H9 (cell line): ENCODE data around the gene KIF26B. TPM values are rescaled to one million over a fixed set of nuclear protein-coding genes. Genes with fewer than 3 reads are reported as not detected.

ENCODE experiments used
- DNase-seq: peaks from one replicate; pipeline ENCODE4 v3.0.0-alpha.2; 2017
- H2AFZ ChIP-seq: one replicate; pipeline ENCODE4 v1.6.1; 2013; ENCODE audit warnings: mild to moderate bottlenecking, low read length, control low read depth, moderate library complexity
- H2AK5ac ChIP-seq: 2 replicates; pipeline ENCODE4 v1.6.1; 2013; ENCODE audit warnings: low read length, control low read depth, mixed read lengths; ENCODE audit not compliant: insufficient read length
- H2BK120ac ChIP-seq: one replicate; pipeline ENCODE4 v1.6.1; 2013; ENCODE audit warnings: low read depth, mild to moderate bottlenecking, low read length, control low read depth, inconsistent platforms; ENCODE audit not compliant: poor library complexity, severe bottlenecking
- H2BK12ac ChIP-seq: 2 replicates; pipeline ENCODE4 v1.6.1; 2013; ENCODE audit warnings: low read length, control low read depth, mixed read lengths, low read depth; ENCODE audit not compliant: insufficient read length
- H2BK15ac ChIP-seq: 2 replicates; pipeline ENCODE4 v1.6.1; 2013; ENCODE audit warnings: low read depth, low read length, control low read depth
- H2BK20ac ChIP-seq: one replicate; pipeline ENCODE4 v1.6.1; 2013; ENCODE audit warnings: low read depth, mild to moderate bottlenecking, low read length, control low read depth, inconsistent platforms; ENCODE audit not compliant: poor library complexity, severe bottlenecking
- H2BK5ac ChIP-seq: 2 replicates; pipeline ENCODE4 v1.6.1; 2013; ENCODE audit warnings: low read length, control low read depth, mixed read lengths; ENCODE audit not compliant: insufficient read length
- H3K14ac ChIP-seq: 2 replicates; pipeline ENCODE4 v1.6.1; 2013; ENCODE audit warnings: low read length, control low read depth; ENCODE audit not compliant: insufficient read depth
- H3K18ac ChIP-seq: 2 replicates; pipeline ENCODE4 v1.6.1; 2013; ENCODE audit warnings: low read depth, mild to moderate bottlenecking, mixed read lengths, low read length, control low read depth; ENCODE audit not compliant: insufficient read length
- H3K23ac ChIP-seq: 2 replicates; pipeline ENCODE4 v1.6.1; 2013; ENCODE audit warnings: low read length, control low read depth, mixed read lengths, low read depth; ENCODE audit not compliant: insufficient read length
- H3K23me2 ChIP-seq: 2 replicates; pipeline ENCODE4 v1.6.1; 2013; ENCODE audit warnings: low read depth, mild to moderate bottlenecking, mixed read lengths, low read length, control low read depth; ENCODE audit not compliant: insufficient read length, poor library complexity, severe bottlenecking
- H3K27ac ChIP-seq: 2 replicates; pipeline ENCODE4 v1.5.1; 2013; ENCODE audit warnings: low read length, control low read depth, mixed read lengths, low read depth; ENCODE audit not compliant: insufficient read length
- H3K27me3 ChIP-seq: 2 replicates; pipeline ENCODE4 v1.6.1; 2013; ENCODE audit warnings: low read length, control low read depth, inconsistent platforms; ENCODE audit not compliant: insufficient read depth
- H3K4ac ChIP-seq: 2 replicates; pipeline ENCODE4 v1.6.1; 2013; ENCODE audit warnings: low read depth, mild to moderate bottlenecking, control low read depth, inconsistent platforms, low read length, moderate library complexity
- H3K4me1 ChIP-seq: 2 replicates; pipeline ENCODE4 v1.6.1; 2013; ENCODE audit warnings: low read length, control low read depth, inconsistent platforms; ENCODE audit not compliant: insufficient read depth
- H3K4me2 ChIP-seq: 2 replicates; pipeline ENCODE4 v1.6.1; 2013; ENCODE audit warnings: low read length, control low read depth, mixed read lengths; ENCODE audit not compliant: insufficient read length, insufficient read depth
- H3K56ac ChIP-seq: 2 replicates; pipeline ENCODE4 v1.6.1; 2013; ENCODE audit warnings: low read depth, mild to moderate bottlenecking, mixed read lengths, low read length, control low read depth; ENCODE audit not compliant: insufficient read length
- H3K79me1 ChIP-seq: 2 replicates; pipeline ENCODE4 v1.6.1; 2013; ENCODE audit warnings: low read depth, mild to moderate bottlenecking, moderate library complexity, low read length, control low read depth, inconsistent platforms; ENCODE audit not compliant: insufficient read depth, poor library complexity, severe bottlenecking
- H3K79me2 ChIP-seq: 2 replicates; pipeline ENCODE4 v1.6.1; 2013; ENCODE audit warnings: low read length, control low read depth, inconsistent platforms; ENCODE audit not compliant: insufficient read depth
- H3K9ac ChIP-seq: 2 replicates; pipeline ENCODE4 v1.6.1; 2013; ENCODE audit warnings: low read length, control low read depth, mixed read lengths; ENCODE audit not compliant: insufficient read length; ENCODE audit errors: extremely low read depth
- H3K9me3 ChIP-seq: one replicate; pipeline ENCODE4 v1.6.1; 2013; ENCODE audit warnings: low read depth, low read length, inconsistent platforms; ENCODE audit not compliant: control insufficient read depth
- H3T11ph ChIP-seq: one replicate; pipeline ENCODE4 v1.6.1; 2013; ENCODE audit warnings: mild to moderate bottlenecking, low read length, control low read depth, inconsistent platforms
- H4K20me1 ChIP-seq: one replicate; pipeline ENCODE4 v1.6.1; 2013; ENCODE audit not compliant: control insufficient read depth, insufficient read length, insufficient read depth
- H4K5ac ChIP-seq: 2 replicates; pipeline ENCODE4 v1.6.1; 2013; ENCODE audit warnings: low read depth, mild to moderate bottlenecking, mixed read lengths, low read length, control low read depth; ENCODE audit not compliant: insufficient read length
- H4K8ac ChIP-seq: replicated peaks from 2 replicates; pipeline ENCODE4 v1.6.1; 2013; ENCODE audit warnings: low read length, control low read depth, mixed read lengths, low read depth; ENCODE audit not compliant: insufficient read length
- H4K91ac ChIP-seq: 2 replicates; pipeline ENCODE4 v1.6.1; 2013; ENCODE audit warnings: low read depth, mild to moderate bottlenecking, moderate library complexity, mixed read lengths, low read length, control low read depth; ENCODE audit not compliant: insufficient read length
- H3K27ac Mint-ChIP-seq, 3 experiments: 2 replicates in 2 of 3; 3 replicates in 1 of 3; pipeline ENCODE4 v1.8.0; 2020 to 2021; ENCODE audit warnings: mixed read lengths in 3 of 3, mild to moderate bottlenecking in 1 of 3, moderate library complexity in 1 of 3
- H3K27me3 Mint-ChIP-seq: 2 replicates; pipeline ENCODE4 v1.8.0; 2021; ENCODE audit warnings: low read depth, mild to moderate bottlenecking, moderate library complexity, mixed read lengths
- H3K36me3 Mint-ChIP-seq, 3 experiments: 2 replicates in 2 of 3; 3 replicates in 1 of 3; pipeline ENCODE4 v1.8.0; 2020 to 2021; ENCODE audit warnings: low read depth in 3 of 3, mixed read lengths in 3 of 3; ENCODE audit not compliant: insufficient read depth in 1 of 3
- H3K4me1 Mint-ChIP-seq, 2 experiments: 2 replicates each; pipeline ENCODE4 v1.8.0; 2020; ENCODE audit warnings: mixed read lengths in 2 of 2
- H3K4me3 Mint-ChIP-seq, 2 experiments: 2 replicates in 1 of 2; 3 replicates in 1 of 2; pipeline ENCODE4 v1.8.0; 2020 to 2021; ENCODE audit warnings: mild to moderate bottlenecking in 2 of 2, mixed read lengths in 2 of 2, moderate library complexity in 1 of 2
- H3K9me3 Mint-ChIP-seq, 2 experiments: 2 replicates in 1 of 2; 3 replicates in 1 of 2; pipeline ENCODE4 v1.8.0; 2020; ENCODE audit warnings: mild to moderate bottlenecking in 2 of 2, mixed read lengths in 2 of 2, moderate library complexity in 1 of 2
- WGBS: extraction: QIAGEN DNeasy Blood & Tissue Kit; methylation state at CpG from one replicate; pipeline ENCODE4 v1.1.7; 2013; ENCODE audit warnings: missing lambda C conversion rate, low lambda C conversion rate, mixed read lengths; ENCODE audit not compliant: insufficient read length; ENCODE audit errors: extremely low coverage; 5-methylcytosine and 5-hydroxymethylcytosine counted together
- total RNA-seq: library from RNA; stranded (reverse); gene quantifications from 2 replicates; pipeline ENCODE4 v1.2.1, GENCODE V29; 2021
- TF ChIP-seq, protein P1 (sequence below): fragments of 200-600 bp; sonication (generic); conservative IDR thresholded peaks from 3 replicates; pipeline ENCODE4 v1.8.0; 2021; ENCODE audit warnings: antibody characterized with exemption, mild to moderate bottlenecking

Gene KIF26B
- total RNA-seq, 1 experiment from 2014 or later, result 0.13 TPM

DNA sequence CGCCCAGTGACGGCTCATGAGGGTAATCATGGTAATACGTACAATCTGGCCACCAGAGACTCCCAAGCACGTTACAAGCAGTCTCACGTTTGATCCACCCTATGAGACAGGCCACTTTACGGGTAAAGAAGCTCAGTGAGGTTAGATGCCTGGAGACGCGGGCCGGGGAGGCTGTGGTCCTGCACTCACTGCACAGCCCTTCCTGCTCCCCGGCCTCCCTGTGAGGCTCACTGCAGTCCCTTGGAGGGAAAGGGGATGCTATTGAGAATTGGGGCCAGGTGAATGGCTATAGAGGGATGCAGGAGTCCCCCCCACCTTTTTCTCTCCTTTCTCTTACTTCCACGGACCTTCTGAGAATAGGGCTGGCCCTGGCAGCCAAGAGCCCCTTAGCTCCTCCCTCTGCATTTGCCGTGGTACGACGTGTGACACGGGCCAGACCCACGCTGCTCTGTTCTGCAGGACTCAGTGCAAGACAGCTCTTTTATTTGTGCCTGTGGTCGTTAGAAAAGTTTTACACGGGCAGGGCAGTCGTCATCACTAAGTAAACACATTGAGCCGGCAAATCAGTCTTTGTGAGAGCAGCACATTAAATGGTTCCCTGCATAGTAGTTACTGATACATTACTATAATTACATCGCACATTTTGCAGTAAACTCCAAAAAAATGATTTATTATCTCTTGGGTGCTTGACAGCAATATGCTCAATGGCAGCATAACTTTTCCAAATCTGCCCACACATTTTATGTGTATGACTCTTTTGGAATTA lies 18.8 kb downstream of the KIF26B start:
- H3K27me3 ChIP-seq, result no peaks in the 10 kb centered on the region
- H3T11ph ChIP-seq, result no peak overlapping the region
- no peak overlapping the region for H3K56ac ChIP-seq
- no peaks in the 10 kb centered on the region for H3K4me1 ChIP-seq
- Mint-ChIP-seq H3K4me3 (no peak overlapping the region), H3K9me3 (peaks cover 0 to 3% of the 10 kb centered on the region in 2 experiments; a peak in 4 of 5 replicates), H3K36me3 (peaks cover 0 to 4% (median 2%) of the 10 kb centered on the region in 3 experiments; a peak in 1 of 7 replicates), H3K27ac (no peak overlapping the region), H3K27me3 (peaks cover 1% of the 10 kb centered on the region; the same call in 1 of the 2 replicates), H3K4me1 (0 out of 4 replicates have a peak, but pooled peaks cover 0 to 4% of the 10 kb centered on the region in 2 experiments)
- no peak overlapping the region for H4K91ac ChIP-seq
- H2AK5ac ChIP-seq, result no peak overlapping the region
- no peak overlapping the region; the same call in 1 of the 2 replicates for H3K14ac ChIP-seq
- H3K9ac ChIP-seq, result no peak overlapping the region
- WGBS, result no CpG with 5 or more reads among the region's 21 CpGs
- no peak for DNase-seq
- no peak overlapping the region for H2BK120ac ChIP-seq
- no peaks in the 10 kb centered on the region for H3K79me2 ChIP-seq
- H3K23me2 ChIP-seq, result no peaks in the 10 kb centered on the region
- no peak overlapping the region for H2BK20ac ChIP-seq
- H4K5ac ChIP-seq, result no peak overlapping the region
- no peak overlapping the region for H2AFZ ChIP-seq
- no peaks in the 10 kb centered on the region for H3K9me3 ChIP-seq
- H3K4ac ChIP-seq, result no peak overlapping the region
- TF ChIP-seq, protein P1, sequence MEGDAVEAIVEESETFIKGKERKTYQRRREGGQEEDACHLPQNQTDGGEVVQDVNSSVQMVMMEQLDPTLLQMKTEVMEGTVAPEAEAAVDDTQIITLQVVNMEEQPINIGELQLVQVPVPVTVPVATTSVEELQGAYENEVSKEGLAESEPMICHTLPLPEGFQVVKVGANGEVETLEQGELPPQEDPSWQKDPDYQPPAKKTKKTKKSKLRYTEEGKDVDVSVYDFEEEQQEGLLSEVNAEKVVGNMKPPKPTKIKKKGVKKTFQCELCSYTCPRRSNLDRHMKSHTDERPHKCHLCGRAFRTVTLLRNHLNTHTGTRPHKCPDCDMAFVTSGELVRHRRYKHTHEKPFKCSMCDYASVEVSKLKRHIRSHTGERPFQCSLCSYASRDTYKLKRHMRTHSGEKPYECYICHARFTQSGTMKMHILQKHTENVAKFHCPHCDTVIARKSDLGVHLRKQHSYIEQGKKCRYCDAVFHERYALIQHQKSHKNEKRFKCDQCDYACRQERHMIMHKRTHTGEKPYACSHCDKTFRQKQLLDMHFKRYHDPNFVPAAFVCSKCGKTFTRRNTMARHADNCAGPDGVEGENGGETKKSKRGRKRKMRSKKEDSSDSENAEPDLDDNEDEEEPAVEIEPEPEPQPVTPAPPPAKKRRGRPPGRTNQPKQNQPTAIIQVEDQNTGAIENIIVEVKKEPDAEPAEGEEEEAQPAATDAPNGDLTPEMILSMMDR, result no peak
- H3K23ac ChIP-seq, result no peak overlapping the region
- no peaks in the 10 kb centered on the region for H3K79me1 ChIP-seq
- no peak overlapping the region for H4K8ac ChIP-seq
- H4K20me1 ChIP-seq, result no peaks in the 10 kb centered on the region
- H3K27ac ChIP-seq, result no peak overlapping the region
- H2BK15ac ChIP-seq, result no peak overlapping the region
- H3K4me2 ChIP-seq, result no peak overlapping the region
- no peak overlapping the region for H2BK12ac ChIP-seq
- H3K18ac ChIP-seq, result no peak overlapping the region
- H2BK5ac ChIP-seq, result no peak overlapping the region
